HCT116 (cell line): ENCODE data around the gene TRPM3. TPM values are rescaled to one million over a fixed set of nuclear protein-coding genes. Genes with fewer than 3 reads are reported as not detected.

Experiments
- ATAC-seq: fragments of 200-7000 bp; cut with Tn5 transposase; 2 replicates; pipeline ENCODE4 v1.9.1; 2020; ENCODE audit warnings: mild to moderate bottlenecking, moderate library complexity
- BruUV-seq: library from RNA; stranded (reverse); fragments of 400-500 nt; replicated peaks from 2 replicates; lab custom pipeline; 2021; lab: Mats Ljungman, UMichigan
- CTCF ChIA-PET: fragments of 300-600 bp; sonication (Branson Sonifier 250); formaldehyde crosslinking; loops from one replicate; lab custom pipeline; 2021; ENCODE audit warnings: antibody characterized with exemption; lab: Charles Lee
- POLR2A ChIA-PET: fragments of 300-600, 350-600 bp; sonication (Branson Sonifier 250); formaldehyde crosslinking; loops from one replicate; lab custom pipeline; 2021; ENCODE audit warnings: antibody characterized with exemption; lab: Charles Lee
- RAD21 ChIA-PET, 2 experiments: fragments of 300-600 bp; sonication (Branson Sonifier 250); formaldehyde crosslinking; loops; one replicate each; lab custom pipeline; 2023; ENCODE audit warnings: low total read pairs in 2 of 2; ENCODE audit not compliant: uncharacterized antibody in 2 of 2, unreplicated experiment in 2 of 2, low non-redundant PET in 1 of 2; lab: Charles Lee
- DNase-seq: peaks from one replicate; pipeline ENCODE4 v3.0.0-alpha.2; 2010; ENCODE audit warnings: low read depth, low spot score
- H2AFZ ChIP-seq: fragments of 200-600 bp; shearing (Covaris generic), sonication (generic); 2 replicates; pipeline ENCODE4 v1.6.1; 2017; ENCODE audit warnings: low read depth, mixed run types, mixed read lengths, antibody characterized with exemption, low read length; ENCODE audit not compliant: poor library complexity, severe bottlenecking
- H3K27ac ChIP-seq: 2 replicates; pipeline ENCODE4 v1.5.1; 2012; ENCODE audit warnings: low read depth, low read length
- H3K27me3 ChIP-seq: fragments of 200-600 bp; sonication (generic); 2 replicates; pipeline ENCODE4 v1.6.1; 2016; ENCODE audit warnings: mixed run types, low read length, mixed read lengths; ENCODE audit not compliant: insufficient read depth
- H3K36me3 ChIP-seq, 2 experiments: fragments of 200-500 bp in 1 of 2; fragments of 200-600 bp in 1 of 2; sonication (Bioruptor generic) in 1 of 2; sonication (generic) in 1 of 2; 2 replicates each; pipeline versions ENCODE4 v1.5.1 to v1.6.1; 2014 to 2016; ENCODE audit warnings: low read length in 2 of 2, inconsistent platforms in 1 of 2, mixed read lengths in 1 of 2, mixed run types in 1 of 2; ENCODE audit not compliant: insufficient read depth in 2 of 2, control insufficient read depth in 1 of 2
- H3K4me1 ChIP-seq, 2 experiments: fragments of 200-600 bp in 1 of 2; sonication (generic) in 1 of 2; 2 replicates each; pipeline versions ENCODE4 v1.5.1 to v1.6.1; 2012 to 2017; ENCODE audit warnings: low read length in 2 of 2, inconsistent platforms in 1 of 2, mild to moderate bottlenecking in 1 of 2, mixed read lengths in 1 of 2, mixed run types in 1 of 2, moderate library complexity in 1 of 2; ENCODE audit not compliant: insufficient read depth in 2 of 2, control insufficient read depth in 1 of 2
- H3K4me2 ChIP-seq: fragments of 200-600 bp; sonication (generic); 2 replicates; pipeline ENCODE4 v1.6.1; 2017; ENCODE audit warnings: mixed run types, low read length, mixed read lengths
- H3K4me3 ChIP-seq, 2 experiments: fragments of 200-600 bp in 1 of 2; sonication (generic) in 1 of 2; replicated peaks in 1 of 2; 2 replicates each; pipeline ENCODE4 v1.5.1; 2011 to 2016; ENCODE audit warnings: low read length in 2 of 2, control low read depth in 1 of 2, low read depth in 1 of 2, mild to moderate bottlenecking in 1 of 2, mixed read lengths in 1 of 2, mixed run types in 1 of 2
- H3K79me2 ChIP-seq: fragments of 200-600 bp; sonication (generic); 2 replicates; pipeline ENCODE4 v1.6.1; 2017; ENCODE audit warnings: mild to moderate bottlenecking, mixed run types, low read length, moderate library complexity, mixed read lengths; ENCODE audit not compliant: insufficient read depth
- H3K9ac ChIP-seq: fragments of 200-600 bp; sonication (generic); 2 replicates; pipeline ENCODE4 v1.6.1; 2016; ENCODE audit warnings: low read length, mixed read lengths
- H3K9me2 ChIP-seq: fragments of 200-600 bp; sonication (generic), shearing (Covaris generic); 2 replicates; pipeline ENCODE4 v1.6.1; 2017; ENCODE audit warnings: mixed run types, mild to moderate bottlenecking, moderate library complexity; ENCODE audit not compliant: insufficient read depth
- H3K9me3 ChIP-seq, 2 experiments: fragments of 200-500 bp in 1 of 2; fragments of 200-600 bp in 1 of 2; sonication (Bioruptor generic) in 1 of 2; sonication (generic) in 1 of 2; 2 replicates each; pipeline ENCODE4 v1.6.1; 2014 to 2017; ENCODE audit warnings: low read length in 2 of 2, mixed read lengths in 2 of 2, inconsistent platforms in 1 of 2, low read depth in 1 of 2, mild to moderate bottlenecking in 1 of 2, mixed run types in 1 of 2, moderate library complexity in 1 of 2; ENCODE audit not compliant: control insufficient read depth in 1 of 2, insufficient read depth in 1 of 2
- H4K20me1 ChIP-seq: fragments of 200-600 bp; sonication (generic), shearing (Covaris generic); 2 replicates; pipeline ENCODE4 v1.6.1; 2017; ENCODE audit warnings: mixed run types, mild to moderate bottlenecking, moderate library complexity; ENCODE audit not compliant: insufficient read depth
- CEBPB ChIP-seq: IDR thresholded peaks from 2 replicates; pipeline ENCODE4 v1.6.1; 2012; ENCODE audit warnings: low read depth
- CTCF ChIP-seq, 3 experiments: fragments of 200-600 bp in 1 of 3; sonication (generic) in 1 of 3; IDR thresholded peaks in 2 of 3; conservative IDR thresholded peaks in 1 of 3; 2 replicates each; pipeline ENCODE4 v1.5.1; 2012 to 2017; ENCODE audit warnings: low read depth in 2 of 3, low read length in 2 of 3, antibody characterized with exemption in 1 of 3, borderline replicate concordance in 1 of 3, control low read depth in 1 of 3, mild to moderate bottlenecking in 1 of 3, mixed read lengths in 1 of 3, mixed run types in 1 of 3, moderate library complexity in 1 of 3; ENCODE audit not compliant: insufficient read depth in 1 of 3
- ELF1 ChIP-seq: IDR thresholded peaks from 2 replicates; pipeline ENCODE4 v1.6.1; 2012; ENCODE audit warnings: low read depth, borderline replicate concordance
- EZH2 ChIP-seq: fragments of 200-600 bp; sonication (generic); IDR thresholded peaks from 2 replicates; pipeline ENCODE4 v1.6.1; 2017; ENCODE audit warnings: antibody characterized with exemption, mixed run types
- EZH2phosphoT487 ChIP-seq: fragments of 200-600 bp; IDR thresholded peaks from 2 replicates; pipeline ENCODE4 v1.6.1; 2018; ENCODE audit warnings: antibody characterized with exemption, borderline replicate concordance
- FOSL1 ChIP-seq: IDR thresholded peaks from 2 replicates; pipeline ENCODE4 v1.6.1; 2012; ENCODE audit warnings: low read depth
- POLR2A ChIP-seq: IDR thresholded peaks from 2 replicates; pipeline ENCODE4 v1.7.0; 2011; ENCODE audit warnings: borderline replicate concordance; ENCODE audit not compliant: insufficient read depth, insufficient read length; ENCODE audit errors: extremely low read depth
- SIN3A ChIP-seq: IDR thresholded peaks from 2 replicates; pipeline ENCODE4 v1.6.1; 2012; ENCODE audit warnings: low read depth
- SRF ChIP-seq: IDR thresholded peaks from 2 replicates; pipeline ENCODE4 v1.6.1; 2012; ENCODE audit warnings: low read depth
- TCF7L2 ChIP-seq: IDR thresholded peaks from 2 replicates; pipeline ENCODE4 v1.7.0; 2011; ENCODE audit warnings: borderline replicate concordance, inconsistent platforms; ENCODE audit not compliant: insufficient read depth, insufficient read length; ENCODE audit errors: extremely low read depth
- YY1 ChIP-seq: IDR thresholded peaks from 2 replicates; pipeline ENCODE4 v1.6.1; 2011; ENCODE audit warnings: low read length, low read depth, moderate library complexity, mild to moderate bottlenecking; ENCODE audit not compliant: insufficient replicate concordance; ENCODE audit errors: extremely low read depth
- intact Hi-C: fragments of 100-400 bp; cut with micrococcal nuclease; formaldehyde crosslinking; loops from 2 replicates; pipeline ENCODE4 v1.10.0; 2022
- total RNA-seq: library from RNA; stranded (reverse); gene quantifications from one replicate; pipeline ENCODE4 v1.2.1, GENCODE V29; 2021; ENCODE audit not compliant: unreplicated experiment

TRPM3 gene
- total RNA-seq, 1 experiment from 2014 or later = not detected

GRCh38 chr9:70948744-70949143 lies 172.7 kb downstream of the TRPM3 start:
- Histone ChIP-seq H3K36me3 (no peaks in the 10 kb centered on the region), H3K27me3 (peaks cover 20% of the 10 kb centered on the region), H3K27ac (no peak overlapping the region), H3K9me3 (no peaks in the 10 kb centered on the region), H3K79me2 (no peaks in the 10 kb centered on the region), H3K4me2 (no peak overlapping the region), H2AFZ (no peak overlapping the region), H3K4me3 (no peak overlapping the region), H3K9ac (no peak overlapping the region), H4K20me1 (no peaks in the 10 kb centered on the region; the same call in 1 of the 2 replicates), H3K4me1 (peaks cover 0 to 2% of the 10 kb centered on the region in 2 experiments; a peak in 1 of 4 replicates), H3K9me2 (no peaks in the 10 kb centered on the region)
- DNase-seq (no peak), ATAC-seq (no peak)
- ChIA-PET CTCF (no interaction called here), RAD21 (no interaction called here), POLR2A (no interaction called here)
- BruUV-seq = no TSS peak
- TF ChIP-seq EZH2phosphoT487 (no peak), CTCF (IDR thresholded peaks at IDR 0.05 in 2 of 3, conservative IDR thresholded peaks at IDR 0.05 in 1 of 3; ENCODE audit: borderline replicate concordance in 1 of 3, insufficient read depth in 1 of 3, low read depth in 2 of 3, low read length in 2 of 3) (no peak), SRF (no peak), EZH2 (no peak), FOSL1 (no peak), SIN3A (no peak), TCF7L2 (no peak)
- intact Hi-C loops = no loop called here

GRCh38 chr9:70947511-70947910 lies 173.9 kb downstream of the TRPM3 start:
- DNase-seq = no peak

More at GRCh38 chr9:70947511-70947910, 173.9 kb downstream of the TRPM3 start:
- Histone ChIP-seq H4K20me1 (no peaks in the 10 kb centered on the region; the same call in 1 of the 2 replicates), H3K9ac (no peak overlapping the region), H3K4me3 (no peak overlapping the region), H3K4me1 (no peaks in the 10 kb centered on the region), H2AFZ (no peak overlapping the region), H3K27me3 (peaks cover 23% of the 10 kb centered on the region), H3K9me3 (no peaks in the 10 kb centered on the region), H3K4me2 (no peak overlapping the region), H3K9me2 (no peaks in the 10 kb centered on the region), H3K27ac (no peak overlapping the region), H3K79me2 (no peaks in the 10 kb centered on the region), H3K36me3 (no peaks in the 10 kb centered on the region)
- no peak for TF ChIP-seq ELF1
- TF ChIP-seq CTCF (IDR thresholded peaks at IDR 0.05 in 2 of 3, conservative IDR thresholded peaks at IDR 0.05 in 1 of 3; ENCODE audit: borderline replicate concordance in 1 of 3, insufficient read depth in 1 of 3, low read depth in 2 of 3, low read length in 2 of 3) = no peak
- TF ChIP-seq YY1 = no peak
- TF ChIP-seq CEBPB = no peak
- TF ChIP-seq POLR2A = no peak
- CTCF ChIA-PET = no interaction called here
- no TSS peak for BruUV-seq
- POLR2A ChIA-PET = no interaction called here
- RAD21 ChIA-PET = no interaction called here
- intact Hi-C loops = no loop called here
- ATAC-seq = no peak
